T-helper 17 cell (primary cell): ENCODE measurements around the gene TPR. TPM values are rescaled to one million over a fixed set of nuclear protein-coding genes. Genes with fewer than 3 reads are reported as not detected.
"Not testable (repeated sequence)": the region's sequence is repeated elsewhere in the genome, so short reads cannot be mapped to it uniquely, and the experiment has no call there.

Experiments used
- ATAC-seq: fragments of 150-1000 bp; cut with Tn5 transposase; 2 replicates; pipeline ENCODE4 v1.10.0; 2021; ENCODE audit warnings: mild to moderate bottlenecking, moderate library complexity
- DNase-seq, 3 donors: peaks; one replicate each; pipeline versions ENCODE4 v3.0.0 to v3.0.0-alpha.2; 2020 to 2021
- H3K9me3 ChIP-seq: one replicate; pipeline ENCODE4 v1.7.0; 2013; ENCODE audit warnings: low read length, mild to moderate bottlenecking; ENCODE audit not compliant: control insufficient read depth, poor library complexity, severe bottlenecking
- H3K27ac Mint-ChIP-seq: one replicate; pipeline ENCODE4 v1.8.0; 2022; ENCODE audit warnings: mild to moderate bottlenecking, moderate library complexity, mixed read lengths
- H3K27me3 Mint-ChIP-seq: one replicate; pipeline ENCODE4 v1.8.0; 2022; ENCODE audit warnings: mixed read lengths
- H3K36me3 Mint-ChIP-seq: one replicate; pipeline ENCODE4 v1.8.0; 2022; ENCODE audit warnings: low read depth, mixed read lengths
- H3K4me1 Mint-ChIP-seq: one replicate; pipeline ENCODE4 v1.8.0; 2022; ENCODE audit warnings: mild to moderate bottlenecking, mixed read lengths
- H3K4me3 Mint-ChIP-seq: one replicate; pipeline ENCODE4 v1.8.0; 2022; ENCODE audit warnings: mild to moderate bottlenecking, moderate library complexity, mixed read lengths
- total RNA-seq, 4 donors: library from RNA in 2 of 4; stranded (reverse) in 2 of 4; gene quantifications; one replicate each; pipeline ENCODE4 v1.2.3 and lab custom pipeline; 2022 to 2026

TPR gene
- total RNA-seq, 2 donors from 2014 or later = 132 to 139 TPM

- H3K9me3 ChIP-seq = no peaks in the 10 kb centered on the region
- no peaks in the 10 kb centered on the region for H3K27me3 Mint-ChIP-seq
- no peak overlapping the region for H3K4me3 Mint-ChIP-seq
- peaks cover 10% of the 10 kb centered on the region for H3K36me3 Mint-ChIP-seq
- peaks cover 2% of the 10 kb centered on the region for H3K4me1 Mint-ChIP-seq
- no peak overlapping the region for H3K27ac Mint-ChIP-seq
- ATAC-seq (no peak), DNase-seq (no peak)
Measured at GRCh38 chr1:186390925-186391324, 15.9 kb upstream of the TPR start.

- ATAC-seq = no peak
- Mint-ChIP-seq H3K36me3 (peaks cover 6% of the 10 kb centered on the region), H3K27me3 (no peaks in the 10 kb centered on the region), H3K4me3 (no peak overlapping the region), H3K4me1 (peaks cover 2% of the 10 kb centered on the region), H3K27ac (no peak overlapping the region)
- no peaks in the 10 kb centered on the region for H3K9me3 ChIP-seq
- DNase-seq = no peak
Measured at GRCh38 chr1:186386725-186387383, 11.8 kb upstream of the TPR start.

GRCh38 chr1:186375929-186376319, 871 bp upstream of the TPR start:
- Mint-ChIP-seq H3K4me3 (peak overlapping the region; percentile 99), H3K36me3 (peaks cover 6% of the 10 kb centered on the region), H3K4me1 (peaks cover 24% of the 10 kb centered on the region), H3K27ac (peak overlapping the region; percentile 97), H3K27me3 (no peaks in the 10 kb centered on the region)
- DNase-seq (no peak), ATAC-seq (peak; percentile 4)
- no peaks in the 10 kb centered on the region for H3K9me3 ChIP-seq

- H3K27ac Mint-ChIP-seq = peak overlapping the region; percentile 97
- DNase-seq = no peak
- peak overlapping the region; percentile 99 for H3K4me3 Mint-ChIP-seq
- peaks cover 24% of the 10 kb centered on the region for H3K4me1 Mint-ChIP-seq
- peaks cover 6% of the 10 kb centered on the region for H3K36me3 Mint-ChIP-seq
- no peaks in the 10 kb centered on the region for H3K27me3 Mint-ChIP-seq
- ATAC-seq = peak; percentile 9
- no peaks in the 10 kb centered on the region for H3K9me3 ChIP-seq
Measured at GRCh38 chr1:186374303-186375151, 526 bp downstream of the TPR start.

GRCh38 chr1:186347837-186348691, 27.0 kb downstream of the TPR start:
- peaks cover 21% of the 10 kb centered on the region for H3K36me3 Mint-ChIP-seq
- H3K4me1 Mint-ChIP-seq, H3K9me3 ChIP-seq, DNase-seq, H3K27ac Mint-ChIP-seq, H3K27me3 Mint-ChIP-seq, ATAC-seq, H3K4me3 Mint-ChIP-seq: not testable (repeated sequence)

GRCh38 chr1:186340772-186341171, 34.3 kb downstream of the TPR start:
- Mint-ChIP-seq H3K36me3 (peaks cover 13% of the 10 kb centered on the region), H3K4me1 (no peaks in the 10 kb centered on the region), H3K27me3 (no peaks in the 10 kb centered on the region), H3K4me3 (no peak overlapping the region), H3K27ac (peak overlapping the region; percentile 56)
- DNase-seq = no peak
- ATAC-seq = no peak
- H3K9me3 ChIP-seq = no peaks in the 10 kb centered on the region

- H3K9me3 ChIP-seq = no peaks in the 10 kb centered on the region
- Mint-ChIP-seq H3K36me3 (peaks cover 9% of the 10 kb centered on the region), H3K4me3 (no peak overlapping the region), H3K4me1 (no peaks in the 10 kb centered on the region), H3K27ac (peak overlapping the region; percentile 9), H3K27me3 (no peaks in the 10 kb centered on the region)
- DNase-seq (no peak), ATAC-seq (no peak)
Measured at GRCh38 chr1:186337554-186337953, 37.5 kb downstream of the TPR start.

- Mint-ChIP-seq H3K4me3 (no peak overlapping the region), H3K27ac (no peak overlapping the region), H3K36me3 (peaks cover 4% of the 10 kb centered on the region)
Measured at GRCh38 chr1:186330758-186331157, 44.3 kb downstream of the TPR start.

GRCh38 chr1:186327331-186327730, 47.7 kb downstream of the TPR start:
- Mint-ChIP-seq H3K4me3 (no peak overlapping the region), H3K36me3 (peaks cover 11% of the 10 kb centered on the region), H3K27ac (no peak overlapping the region), H3K4me1 (peaks cover 14% of the 10 kb centered on the region), H3K27me3 (no peaks in the 10 kb centered on the region)
- no peaks in the 10 kb centered on the region for H3K9me3 ChIP-seq
- DNase-seq (no peak), ATAC-seq (no peak)

More at GRCh38 chr1:186330758-186331157, 44.3 kb downstream of the TPR start:
- no peaks in the 10 kb centered on the region for H3K27me3 Mint-ChIP-seq
- no peak for DNase-seq
- peaks cover 8% of the 10 kb centered on the region for H3K4me1 Mint-ChIP-seq
- ATAC-seq = no peak
- H3K9me3 ChIP-seq = no peaks in the 10 kb centered on the region

- DNase-seq = no peak
- H3K9me3 ChIP-seq = no peaks in the 10 kb centered on the region
- Mint-ChIP-seq H3K4me1 (peaks cover 17% of the 10 kb centered on the region), H3K36me3 (peaks cover 17% of the 10 kb centered on the region), H3K27me3 (no peaks in the 10 kb centered on the region), H3K27ac (peak overlapping the region; percentile 63), H3K4me3 (no peak overlapping the region)
- ATAC-seq = no peak
Measured at GRCh38 chr1:186326009-186326408, 49.0 kb downstream of the TPR start.

- ATAC-seq = peak; percentile 72
- Mint-ChIP-seq H3K27ac (peak overlapping the region; percentile 63), H3K36me3 (peaks cover 17% of the 10 kb centered on the region), H3K4me1 (peaks cover 22% of the 10 kb centered on the region), H3K27me3 (no peaks in the 10 kb centered on the region), H3K4me3 (no peak overlapping the region)
- no peak for DNase-seq
- no peaks in the 10 kb centered on the region for H3K9me3 ChIP-seq
Measured at GRCh38 chr1:186325239-186325638, 49.8 kb downstream of the TPR start.

- ATAC-seq (peak; percentile 47), DNase-seq (no peak)
- Mint-ChIP-seq H3K4me3 (peak overlapping the region; percentile 19), H3K27ac (peak overlapping the region; percentile 68), H3K27me3 (no peaks in the 10 kb centered on the region), H3K4me1 (peaks cover 22% of the 10 kb centered on the region), H3K36me3 (peaks cover 17% of the 10 kb centered on the region)
- no peaks in the 10 kb centered on the region for H3K9me3 ChIP-seq
Measured at GRCh38 chr1:186323865-186324264, 51.2 kb downstream of the TPR start.

GRCh38 chr1:186315570-186315969, 59.5 kb downstream of the TPR start:
- Mint-ChIP-seq H3K36me3 (peaks cover 8% of the 10 kb centered on the region), H3K27ac (peak overlapping the region; percentile 88), H3K27me3 (no peaks in the 10 kb centered on the region), H3K4me1 (peaks cover 8% of the 10 kb centered on the region), H3K4me3 (no peak overlapping the region)
- no peak for DNase-seq
- ATAC-seq = no peak
- no peaks in the 10 kb centered on the region for H3K9me3 ChIP-seq
